SK-N-SH (cell line): ENCODE measurements around the gene TMEM87B. TPM values are rescaled to one million over a fixed set of nuclear protein-coding genes. Genes with fewer than 3 reads are reported as not detected.

ENCODE experiments used
- CTCF ChIA-PET: fragments of 300-600, 350-600 bp; formaldehyde crosslinking; extraction: SDS; loops from one replicate; lab custom pipeline; 2021; lab: Yijun Ruan, JAX
- POLR2A ChIA-PET: fragments of 350-600 bp; sonication (Branson Sonifier 250); formaldehyde crosslinking; extraction: SDS; loops from one replicate; lab custom pipeline; 2020; ENCODE audit warnings: antibody characterized with exemption, inconsistent platforms; lab: Yijun Ruan, JAX
- DNase-seq: peaks from one replicate; pipeline ENCODE4 v3.0.0; 2012
- H2AFZ ChIP-seq: fragments of 200-600 bp; sonication (generic); 2 replicates; pipeline ENCODE4 v1.8.1; 2016; ENCODE audit warnings: antibody characterized with exemption, mild to moderate bottlenecking, low read depth
- H3F3A ChIP-seq: fragments of 200-600 bp; sonication (generic); replicated peaks from 2 replicates; pipeline ENCODE3; 2016; ENCODE audit warnings: antibody characterized with exemption, mild to moderate bottlenecking; ENCODE audit not compliant: insufficient read depth
- H3K27ac ChIP-seq, 2 experiments: fragments of 200-500 bp in 1 of 2; fragments of 200-600 bp in 1 of 2; sonication (Bioruptor generic) in 1 of 2; sonication (generic), shearing (Covaris generic) in 1 of 2; 2 replicates each; pipeline versions ENCODE4 v1.5.1 to v1.6.1; 2014 to 2016; ENCODE audit warnings: low read depth in 2 of 2, inconsistent platforms in 1 of 2, low read length in 1 of 2, mild to moderate bottlenecking in 1 of 2, mixed read lengths in 1 of 2
- H3K27me3 ChIP-seq: fragments of 200-600 bp; sonication (generic), shearing (Covaris generic); 2 replicates; pipeline ENCODE4 v1.6.1; 2016; ENCODE audit warnings: mixed run types; ENCODE audit not compliant: insufficient read depth
- H3K36me3 ChIP-seq, 2 experiments: fragments of 200-500 bp in 1 of 2; fragments of 200-600 bp in 1 of 2; sonication (Bioruptor generic) in 1 of 2; sonication (generic) in 1 of 2; replicated peaks in 1 of 2; 2 replicates each; pipeline versions ENCODE3 to v1.5.1; 2014 to 2016; ENCODE audit warnings: low read length in 1 of 2, mild to moderate bottlenecking in 1 of 2; ENCODE audit not compliant: insufficient read depth in 2 of 2, control insufficient read depth in 1 of 2
- H3K4me1 ChIP-seq, 2 experiments: fragments of 200-500 bp in 1 of 2; fragments of 200-600 bp in 1 of 2; sonication (Bioruptor generic) in 1 of 2; sonication (generic), shearing (Covaris generic) in 1 of 2; 2 replicates each; pipeline versions ENCODE4 v1.5.1 to v1.6.1; 2014 to 2016; ENCODE audit warnings: low read depth in 1 of 2, low read length in 1 of 2, mixed run types in 1 of 2; ENCODE audit not compliant: insufficient read depth in 2 of 2, control insufficient read depth in 1 of 2
- H3K4me2 ChIP-seq: fragments of 200-600 bp; sonication (generic), shearing (Covaris generic); 2 replicates; pipeline ENCODE4 v1.6.1; 2017; ENCODE audit warnings: mixed run types
- H3K4me3 ChIP-seq, 2 experiments: fragments of 200-500 bp in 1 of 2; fragments of 200-600 bp in 1 of 2; sonication (Bioruptor generic) in 1 of 2; sonication (generic), shearing (Covaris generic) in 1 of 2; 2 replicates each; pipeline versions ENCODE4 v1.5.1 to v1.8.1; 2014 to 2016; ENCODE audit warnings: low read depth in 2 of 2, inconsistent platforms in 1 of 2, low read length in 1 of 2, mild to moderate bottlenecking in 1 of 2, mixed read lengths in 1 of 2, moderate library complexity in 1 of 2
- H3K79me2 ChIP-seq: fragments of 200-600 bp; sonication (generic); 2 replicates; pipeline ENCODE4 v1.8.1; 2017; ENCODE audit warnings: mild to moderate bottlenecking; ENCODE audit not compliant: insufficient read depth
- H3K9ac ChIP-seq: fragments of 200-600 bp; sonication (generic); 2 replicates; pipeline ENCODE4 v1.6.1; 2017; ENCODE audit warnings: mixed run types
- H3K9me2 ChIP-seq: fragments of 200-600 bp; sonication (generic); 2 replicates; pipeline ENCODE4 v1.6.1; 2017; ENCODE audit warnings: mixed run types
- H3K9me3 ChIP-seq: fragments of 200-600 bp; sonication (generic); 2 replicates; pipeline ENCODE4 v1.6.1; 2017; ENCODE audit warnings: mixed run types, mild to moderate bottlenecking, moderate library complexity
- H4K20me1 ChIP-seq: fragments of 200-600 bp; sonication (generic); 2 replicates; pipeline ENCODE4 v1.6.1; 2017; ENCODE audit warnings: mild to moderate bottlenecking, mixed run types; ENCODE audit not compliant: insufficient read depth
- CTCF ChIP-seq: fragments of 200-600 bp; sonication (generic); IDR thresholded peaks from 2 replicates; pipeline ENCODE4 v1.6.1; 2017; ENCODE audit warnings: antibody characterized with exemption, mild to moderate bottlenecking, moderate library complexity
- ELF1 ChIP-seq: IDR thresholded peaks from 2 replicates; pipeline ENCODE4 v1.4.0; 2012
- EP300 ChIP-seq, 2 experiments: IDR thresholded peaks; 2 replicates each; pipeline versions ENCODE4 v1.4.0 to v1.6.1; 2012; ENCODE audit warnings: borderline replicate concordance in 1 of 2, low read depth in 1 of 2, low read length in 1 of 2
- EZH2phosphoT487 ChIP-seq: fragments of 200-600 bp; sonication (generic); IDR thresholded peaks from 2 replicates; pipeline ENCODE4 v1.6.1; 2017; ENCODE audit warnings: low read depth, mixed run types, mild to moderate bottlenecking, antibody characterized with exemption, moderate library complexity, borderline replicate concordance
- FOSL2 ChIP-seq: IDR thresholded peaks from 2 replicates; pipeline ENCODE4 v1.4.0; 2012; ENCODE audit warnings: low read depth, mild to moderate bottlenecking, moderate library complexity, borderline replicate concordance
- FOXM1 ChIP-seq: IDR thresholded peaks from 2 replicates; pipeline ENCODE4 v1.4.0; 2012; ENCODE audit warnings: low read depth, mild to moderate bottlenecking
- GABPA ChIP-seq: IDR thresholded peaks from 2 replicates; pipeline ENCODE4 v1.4.0; 2012; ENCODE audit warnings: low read depth, mild to moderate bottlenecking
- GATA2 ChIP-seq: sonication (generic); formaldehyde crosslinking; IDR thresholded peaks from 2 replicates; pipeline ENCODE4 v1.5.0; 2020; ENCODE audit warnings: mild to moderate bottlenecking, missing genetic modification reagents
- MAX ChIP-seq: IDR thresholded peaks from 2 replicates; pipeline ENCODE4 v1.4.0; 2012; ENCODE audit warnings: low read depth
- MEF2A ChIP-seq: IDR thresholded peaks from 2 replicates; pipeline ENCODE4 v1.4.0; 2012; ENCODE audit warnings: low read depth, borderline replicate concordance
- PBX3 ChIP-seq: IDR thresholded peaks from 2 replicates; pipeline ENCODE4; 2012
- POLR2AphosphoS5 ChIP-seq: IDR thresholded peaks from 2 replicates; pipeline ENCODE4 v1.6.1; 2012; ENCODE audit warnings: low read depth, low read length
- RCOR1 ChIP-seq: fragments of 150-350 bp; IDR thresholded peaks from 2 replicates; pipeline ENCODE4 v1.6.1; 2017; ENCODE audit warnings: antibody characterized with exemption, low read length
- RFX5 ChIP-seq: IDR thresholded peaks from 2 replicates; pipeline ENCODE4 v1.6.1; 2012; ENCODE audit warnings: mild to moderate bottlenecking, improper control_type of control experiment, low read length
- SIN3A ChIP-seq: IDR thresholded peaks from 2 replicates; pipeline ENCODE4 v1.6.1; 2012; ENCODE audit warnings: low read depth, mild to moderate bottlenecking, low read length, moderate library complexity, borderline replicate concordance
- TAF1 ChIP-seq: IDR thresholded peaks from 2 replicates; pipeline ENCODE4 v1.6.1; 2012; ENCODE audit warnings: low read depth, mild to moderate bottlenecking, low read length, moderate library complexity, borderline replicate concordance
- TCF12 ChIP-seq: IDR thresholded peaks from 2 replicates; pipeline ENCODE4 v1.4.0; 2012
- USF2 ChIP-seq: fragments of 150-350 bp; IDR thresholded peaks from 2 replicates; pipeline ENCODE4 v1.6.1; 2017; ENCODE audit warnings: antibody characterized with exemption, low read length, low read depth, borderline replicate concordance
- ZBTB33 ChIP-seq: IDR thresholded peaks from 2 replicates; pipeline ENCODE4 v1.4.0; 2012; ENCODE audit warnings: low read depth, borderline replicate concordance
- WGBS: methylation state at CpG from one replicate; pipeline ENCODE4 v1.1.6; 2017; ENCODE audit warnings: low lambda C conversion rate; 5-methylcytosine and 5-hydroxymethylcytosine counted together
- polyA plus RNA-seq, 3 experiments: library from polyadenylated mRNA; depleted of rRNA; stranded (reverse); fragments of >200 nt; gene quantifications; 2 replicates each; pipeline ENCODE4 v1.2.3, GENCODE V29; 2012

Gene TMEM87B
- polyA plus RNA-seq, 1 of the 3 experiments (the other 2 are of a cell fraction): 7.9 TPM

- TF ChIP-seq PBX3 (no peak), EP300 (IDR thresholded peaks at IDR 0.05; ENCODE audit: borderline replicate concordance in 1 of 2, low read depth in 1 of 2, low read length in 1 of 2) (peak in 1 of 2 experiments; percentile 37; a peak in 1 of 4 replicates), TCF12 (no peak), EZH2phosphoT487 (no peak), RCOR1 (peak; percentile 14; the same call in 1 of the 2 replicates), USF2 (no peak), GABPA (no peak), MEF2A (no peak)
Observed at GRCh38 chr2:112026509-112026908, 28.6 kb upstream of the TMEM87B start (continued).

- peaks cover 17% of the 10 kb centered on the region for H3F3A ChIP-seq
- TF ChIP-seq GABPA (no peak), PBX3 (no peak), CTCF (no peak), ELF1 (no peak), POLR2AphosphoS5 (no peak), USF2 (no peak), SIN3A (no peak), GATA2 (CRISPR knock-in tag) (no peak), MAX (no peak), FOXM1 (no peak), FOSL2 (no peak), RFX5 (no peak), EP300 (IDR thresholded peaks at IDR 0.05; ENCODE audit: borderline replicate concordance in 1 of 2, low read depth in 1 of 2, low read length in 1 of 2) (no peak), ZBTB33 (no peak), TAF1 (no peak)
- H3K9me2 ChIP-seq: no peaks in the 10 kb centered on the region
- no peak overlapping the region for H3K27ac ChIP-seq
- POLR2A ChIA-PET: no interaction called here
- H3K4me2 ChIP-seq: no peak overlapping the region
- H3K4me1 ChIP-seq: peaks cover 10 to 24% of the 10 kb centered on the region in 2 experiments; a peak in 3 of 4 replicates
- no peak overlapping the region for H3K9ac ChIP-seq
- WGBS: 94% methylated on average over 3 of the region's 3 CpGs
- CTCF ChIA-PET: interaction anchor here (1.9 kb wide), 1 partner anchor 128 kb away, joined by 5 read pairs; no protein-coding TSS in a partner anchor
- no peak overlapping the region for H3K4me3 ChIP-seq
- no peaks in the 10 kb centered on the region for H3K79me2 ChIP-seq
- no peaks in the 10 kb centered on the region for H3K36me3 ChIP-seq
- H4K20me1 ChIP-seq: no peaks in the 10 kb centered on the region; the same call in 1 of the 2 replicates
- DNase-seq: no peak
- no peak overlapping the region for H2AFZ ChIP-seq
- H3K27me3 ChIP-seq: no peaks in the 10 kb centered on the region
- no peaks in the 10 kb centered on the region for H3K9me3 ChIP-seq
Observed at GRCh38 chr2:112027767-112028166, 27.3 kb upstream of the TMEM87B start.
